Measurements from ENCODE around the gene DNAJA4. TPM values are rescaled to one million over a fixed set of nuclear protein-coding genes. Genes with fewer than 3 reads are reported as not detected.

DNAJA4 gene
- total and polyA plus RNA-seq, 2 of the 8 experiments (the other 6 are each of a cell fraction or from before 2014, with no cell fraction given), result 3.6 to 6.2 TPM

DNA sequence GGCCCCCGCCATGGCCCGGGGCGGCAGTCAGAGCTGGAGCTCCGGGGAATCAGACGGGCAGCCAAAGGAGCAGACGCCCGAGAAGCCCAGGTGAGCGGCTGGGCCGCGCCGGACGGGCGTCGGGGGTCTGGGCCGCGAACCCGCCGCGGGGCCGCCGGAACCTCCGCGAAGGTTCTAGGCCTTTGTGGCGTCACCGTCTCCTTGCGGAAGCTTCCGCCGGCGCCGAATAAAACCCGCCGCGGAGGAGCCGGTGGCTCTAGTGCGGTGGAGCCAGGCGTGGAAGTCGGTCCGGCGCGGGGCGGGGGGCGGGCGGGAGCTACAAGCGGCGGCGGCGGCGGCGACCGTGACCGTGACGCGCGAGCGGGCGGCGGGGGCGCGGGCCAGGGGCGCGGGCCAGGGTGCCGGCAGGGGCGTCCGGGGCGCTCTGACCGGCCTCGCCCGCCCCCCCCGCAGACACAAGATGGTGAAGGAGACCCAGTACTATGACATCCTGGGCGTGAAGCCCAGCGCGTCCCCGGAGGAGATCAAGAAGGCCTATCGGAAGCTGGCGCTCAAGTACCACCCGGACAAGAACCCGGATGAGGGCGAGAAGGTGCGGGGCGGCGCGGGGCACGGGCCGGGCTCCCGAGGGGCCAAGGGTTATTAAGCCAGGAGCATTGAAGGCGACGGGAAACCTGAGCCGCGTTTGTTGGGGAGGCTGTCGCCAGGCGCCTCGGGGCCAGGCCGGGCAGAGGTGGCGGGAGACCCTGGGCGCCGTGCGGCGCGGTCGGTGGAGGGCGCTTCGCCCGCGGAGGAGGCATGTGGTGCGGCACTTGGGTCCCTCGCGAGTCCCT lies at the start of gene DNAJA4 (continued):
- no peak for TF ChIP-seq POLR2AphosphoS5 (IDR thresholded peaks at IDR 0.05; ENCODE audit: low read depth, low read length)
- no peak for TF ChIP-seq USF2 (IDR thresholded peaks at IDR 0.05; ENCODE audit: low read length)
- TF ChIP-seq HDAC2 (IDR thresholded peaks at IDR 0.05; ENCODE audit: borderline replicate concordance in 1 of 2, low read depth in 2 of 2, low read length in 2 of 2), result no peak
- no peak for TF ChIP-seq POU5F1 (IDR thresholded peaks at IDR 0.05; ENCODE audit: low read depth, low read length)
- TF ChIP-seq YY1 (IDR thresholded peaks at IDR 0.05; ENCODE audit: low read depth, low read length), result no peak
- no peak for TF ChIP-seq RAD21 (IDR thresholded peaks at IDR 0.05 in 1 of 2, conservative IDR thresholded peaks at IDR 0.05 in 1 of 2; ENCODE audit: low read depth in 2 of 2, low read length in 2 of 2)
- no peak for TF ChIP-seq CTBP2 (IDR thresholded peaks at IDR 0.05; ENCODE audit: borderline replicate concordance, insufficient read depth, insufficient read length, low read length)
- no peak for TF ChIP-seq GABPA (IDR thresholded peaks at IDR 0.05; ENCODE audit: borderline replicate concordance, insufficient read depth, low read length)
- TF ChIP-seq CEBPB (IDR thresholded peaks at IDR 0.05; ENCODE audit: low read depth, low read length), result no peak
- no peak for TF ChIP-seq CHD2 (IDR thresholded peaks at IDR 0.05; ENCODE audit: low read length)
- TF ChIP-seq ZNF274 (IDR thresholded peaks at IDR 0.05; ENCODE audit: borderline replicate concordance, extremely low read depth, low read length), result no peak
- TF ChIP-seq CREB1 (IDR thresholded peaks at IDR 0.05), result 0 out of 2 replicates have a peak, but pooled peaks have one; percentile 17
- peak; percentile 93 for TF ChIP-seq E2F6 (IDR thresholded peaks at IDR 0.05)
- no peak for TF ChIP-seq BRCA1 (IDR thresholded peaks at IDR 0.05; ENCODE audit: low read depth, low read length)
- TF ChIP-seq KDM4A (IDR thresholded peaks at IDR 0.05; ENCODE audit: low read depth, low read length, severe bottlenecking), result peak; percentile 52
- TF ChIP-seq SP2 (IDR thresholded peaks at IDR 0.05; ENCODE audit: low read length), result no peak
